ENCODE measurements around the gene GRIK3.

DNA sequence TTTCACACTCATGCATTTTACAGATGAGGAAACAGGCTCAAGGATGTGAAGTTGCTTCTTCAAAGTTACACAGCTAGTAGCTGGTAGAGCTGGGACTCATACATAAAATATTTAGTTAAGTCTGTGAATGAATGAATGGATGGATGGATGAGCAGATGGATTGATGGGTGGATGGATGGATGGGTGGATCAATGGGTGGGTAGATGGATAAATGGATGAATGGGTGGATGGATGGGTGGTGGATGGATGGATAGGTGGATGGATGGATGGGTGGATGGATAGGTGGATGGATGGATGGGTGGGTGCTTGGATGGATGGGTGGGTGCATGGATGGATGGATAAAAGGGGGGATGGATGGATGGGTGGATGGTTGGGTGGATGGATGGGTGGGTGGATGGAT is 240.9 kb downstream of the GRIK3 start:
- TF ChIP-seq, protein P1, sequence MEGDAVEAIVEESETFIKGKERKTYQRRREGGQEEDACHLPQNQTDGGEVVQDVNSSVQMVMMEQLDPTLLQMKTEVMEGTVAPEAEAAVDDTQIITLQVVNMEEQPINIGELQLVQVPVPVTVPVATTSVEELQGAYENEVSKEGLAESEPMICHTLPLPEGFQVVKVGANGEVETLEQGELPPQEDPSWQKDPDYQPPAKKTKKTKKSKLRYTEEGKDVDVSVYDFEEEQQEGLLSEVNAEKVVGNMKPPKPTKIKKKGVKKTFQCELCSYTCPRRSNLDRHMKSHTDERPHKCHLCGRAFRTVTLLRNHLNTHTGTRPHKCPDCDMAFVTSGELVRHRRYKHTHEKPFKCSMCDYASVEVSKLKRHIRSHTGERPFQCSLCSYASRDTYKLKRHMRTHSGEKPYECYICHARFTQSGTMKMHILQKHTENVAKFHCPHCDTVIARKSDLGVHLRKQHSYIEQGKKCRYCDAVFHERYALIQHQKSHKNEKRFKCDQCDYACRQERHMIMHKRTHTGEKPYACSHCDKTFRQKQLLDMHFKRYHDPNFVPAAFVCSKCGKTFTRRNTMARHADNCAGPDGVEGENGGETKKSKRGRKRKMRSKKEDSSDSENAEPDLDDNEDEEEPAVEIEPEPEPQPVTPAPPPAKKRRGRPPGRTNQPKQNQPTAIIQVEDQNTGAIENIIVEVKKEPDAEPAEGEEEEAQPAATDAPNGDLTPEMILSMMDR (conservative IDR thresholded peaks at IDR 0.05 in 1 of 2, IDR thresholded peaks at IDR 0.05 in 1 of 2; ENCODE audit: low read depth in 1 of 2, low read length in 2 of 2): no peak
- no peak for TF ChIP-seq EZH2 (IDR thresholded peaks at IDR 0.05; ENCODE audit: low read length, missing control alignments)

Data from fibroblast of lung (primary cell).